Measurements from ENCODE around the gene GJD2.

The GJD2 gene

GRCh38 chr15:34754674-34755418 is at the start of gene GJD2:
Gene GJD2, minus strand, starts transcription at chr15:34754998. Its CDS starts 510 bp downstream, at chr15:34754488.
- no peak for DNase-seq (ENCODE audit: low read depth)

GRCh38 chr15:34804113-34804512 is 49.3 kb upstream of the GJD2 start:
- no peak for DNase-seq (ENCODE audit: low read depth)

DNA sequence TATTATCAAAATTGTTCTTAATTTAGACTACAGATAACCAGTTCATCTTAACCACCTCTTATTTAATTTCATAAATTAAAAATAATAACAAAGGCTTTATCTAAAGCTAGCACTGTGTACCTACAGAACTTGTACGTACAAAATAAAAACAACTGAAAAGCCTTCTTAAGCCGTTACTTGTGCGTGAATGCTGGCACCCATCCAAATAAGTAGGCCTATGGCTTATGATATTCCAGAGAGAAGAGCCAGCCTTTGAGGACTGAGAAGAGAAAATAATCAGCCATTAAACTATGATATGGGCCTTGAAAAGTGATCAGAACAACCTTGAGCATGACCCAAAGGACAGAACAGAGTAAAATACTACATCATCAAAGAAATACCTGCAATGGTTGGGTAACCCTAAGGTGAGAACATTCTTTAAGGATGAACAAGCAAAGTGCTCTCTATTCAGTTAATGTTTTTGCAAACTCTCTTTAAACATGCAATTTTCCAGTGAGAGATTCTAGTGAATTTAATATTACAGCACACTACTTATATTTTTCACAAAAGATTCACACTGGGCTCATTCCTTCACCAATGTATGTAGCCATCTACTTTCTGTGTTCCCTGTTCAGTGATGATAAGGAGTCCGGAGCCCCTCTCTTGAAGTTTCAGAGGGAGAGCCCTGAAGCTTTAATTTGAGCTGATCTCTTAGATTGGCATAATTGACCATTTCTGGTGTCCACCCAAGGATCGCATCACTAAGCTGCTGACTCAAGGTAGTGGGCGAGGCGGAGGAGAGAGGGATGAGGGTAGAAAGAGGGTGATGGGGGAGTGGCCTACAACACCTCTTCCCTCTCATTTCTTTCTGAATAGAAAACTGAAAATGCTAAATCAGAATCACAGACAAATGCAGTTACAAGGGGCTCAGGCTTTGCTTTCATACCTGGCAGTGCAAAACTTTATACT is 48.3 kb upstream of the GJD2 start:
- no peak for DNase-seq (ENCODE audit: low read depth)

GRCh38 chr15:34802371-34802770 is 47.6 kb upstream of the GJD2 start:
- no peak for DNase-seq (ENCODE audit: low read depth)

- no peak for DNase-seq (ENCODE audit: low read depth)
Observed at GRCh38 chr15:34799149-34800101, 44.6 kb upstream of the GJD2 start.

DNA sequence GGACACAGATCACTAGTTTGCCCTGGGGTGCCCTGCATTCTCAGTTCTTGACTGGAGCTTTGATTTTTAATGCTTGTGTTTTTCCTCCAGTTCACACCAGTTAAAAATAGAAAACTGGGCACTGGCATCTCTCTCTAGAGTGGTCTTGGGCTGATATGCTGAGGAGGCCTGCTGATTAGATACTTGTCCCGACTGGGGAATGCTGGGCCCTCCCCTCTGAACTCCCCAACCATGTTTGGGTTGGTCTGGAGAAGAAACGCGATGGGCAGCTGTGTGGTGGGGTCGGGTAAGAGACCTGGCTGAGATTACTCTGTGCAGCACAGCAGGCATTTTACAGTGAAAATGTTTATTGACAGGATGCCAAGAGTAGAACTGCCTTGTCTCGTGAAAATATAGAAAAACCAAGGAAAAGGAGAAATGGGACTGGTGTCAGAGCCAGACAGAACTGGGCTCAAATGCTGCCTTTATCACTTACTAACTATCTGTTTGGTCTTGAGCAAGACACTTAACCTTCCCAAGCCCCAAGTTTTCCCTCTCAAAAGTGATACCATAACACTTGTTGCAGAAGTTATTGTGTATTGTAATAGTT is 42.1 kb upstream of the GJD2 start:
- no peak for DNase-seq (ENCODE audit: low read depth)

GRCh38 chr15:34795267-34796081 is 40.7 kb upstream of the GJD2 start, which contains the start of gene ACTC1:
Gene ACTC1, minus strand, starts transcription at chr15:34795549. Its CDS starts 741 bp downstream, at chr15:34794808.
- DNase-seq (ENCODE audit: low read depth) = no peak

- DNase-seq (ENCODE audit: low read depth) = no peak
Observed at GRCh38 chr15:34794590-34795206, 39.9 kb upstream of the GJD2 start.

GRCh38 chr15:34793901-34794300 is 39.1 kb upstream of the GJD2 start:
- no peak for DNase-seq (ENCODE audit: low read depth)

DNA sequence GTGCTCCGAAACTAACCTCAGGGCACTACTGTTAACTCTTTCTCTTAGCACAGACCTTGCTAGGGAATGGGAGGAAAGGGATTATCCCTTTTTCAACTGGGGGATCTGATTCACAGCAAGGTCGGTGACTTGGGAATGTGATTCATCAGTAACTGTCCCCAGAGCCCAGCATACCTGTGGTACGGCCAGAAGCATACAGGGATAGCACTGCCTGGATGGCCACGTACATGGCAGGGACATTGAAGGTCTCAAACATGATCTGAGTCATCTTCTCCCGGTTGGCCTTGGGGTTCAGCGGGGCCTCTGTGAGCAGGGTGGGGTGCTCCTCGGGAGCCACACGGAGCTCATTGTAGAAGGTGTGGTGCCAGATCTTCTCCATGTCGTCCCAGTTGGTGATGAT is 38.3 kb upstream of the GJD2 start:
- no peak for DNase-seq (ENCODE audit: low read depth)

- no peak for DNase-seq (ENCODE audit: low read depth)
Observed at GRCh38 chr15:34791701-34792100, 36.9 kb upstream of the GJD2 start.

- DNase-seq (ENCODE audit: low read depth) = no peak
Observed at GRCh38 chr15:34790121-34790520, 35.3 kb upstream of the GJD2 start.

DNA sequence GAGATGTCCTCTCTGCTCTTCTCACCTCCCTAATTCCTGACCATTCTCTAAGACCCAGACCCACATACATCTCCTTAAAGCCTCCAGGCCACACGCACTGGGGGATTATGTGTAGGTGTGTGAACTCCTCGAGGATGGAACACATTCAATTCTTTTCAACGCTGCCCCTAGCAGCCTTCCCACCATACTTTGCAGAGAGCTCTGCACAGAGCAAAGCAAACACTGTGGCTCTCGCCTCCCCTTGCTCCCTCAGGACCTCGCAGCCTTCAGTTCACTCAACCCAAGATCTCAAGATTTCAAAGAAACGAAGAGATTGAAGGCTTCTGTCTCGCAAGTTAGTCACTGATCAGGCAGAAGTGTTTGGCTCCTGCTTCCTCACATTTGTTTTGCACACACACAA is 34.5 kb upstream of the GJD2 start:
- no peak for DNase-seq (ENCODE audit: low read depth)

- no peak for DNase-seq (ENCODE audit: low read depth)
Observed at GRCh38 chr15:34786206-34786605, 31.4 kb upstream of the GJD2 start.

DNA sequence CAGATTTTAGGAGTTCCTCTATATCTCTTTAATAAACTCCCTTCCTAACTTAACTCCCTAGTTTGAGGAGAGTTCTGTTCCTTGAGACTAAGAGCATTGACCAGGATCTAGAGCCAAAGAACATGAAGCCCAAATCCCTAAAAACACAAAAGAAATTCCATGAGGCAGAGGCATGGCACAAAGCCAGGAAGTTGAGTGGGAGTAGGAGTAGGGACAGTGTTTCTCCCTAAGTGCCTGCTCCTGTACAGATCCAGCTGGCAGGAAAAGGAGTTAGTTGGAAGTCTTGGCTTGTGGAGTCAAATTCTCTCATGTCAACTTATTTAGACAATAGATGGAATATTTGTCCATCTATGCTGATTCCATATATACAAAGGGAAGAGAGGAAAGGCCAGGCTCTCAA is 29.2 kb upstream of the GJD2 start:
- DNase-seq (ENCODE audit: low read depth) = no peak

GRCh38 chr15:34783431-34783830 is 28.6 kb upstream of the GJD2 start:
- no peak for DNase-seq (ENCODE audit: low read depth)

- DNase-seq (ENCODE audit: low read depth) = no peak
Observed at GRCh38 chr15:34782901-34783300, 28.1 kb upstream of the GJD2 start.

GRCh38 chr15:34780725-34781124 is 25.9 kb upstream of the GJD2 start:
- DNase-seq (ENCODE audit: low read depth) = no peak

DNA sequence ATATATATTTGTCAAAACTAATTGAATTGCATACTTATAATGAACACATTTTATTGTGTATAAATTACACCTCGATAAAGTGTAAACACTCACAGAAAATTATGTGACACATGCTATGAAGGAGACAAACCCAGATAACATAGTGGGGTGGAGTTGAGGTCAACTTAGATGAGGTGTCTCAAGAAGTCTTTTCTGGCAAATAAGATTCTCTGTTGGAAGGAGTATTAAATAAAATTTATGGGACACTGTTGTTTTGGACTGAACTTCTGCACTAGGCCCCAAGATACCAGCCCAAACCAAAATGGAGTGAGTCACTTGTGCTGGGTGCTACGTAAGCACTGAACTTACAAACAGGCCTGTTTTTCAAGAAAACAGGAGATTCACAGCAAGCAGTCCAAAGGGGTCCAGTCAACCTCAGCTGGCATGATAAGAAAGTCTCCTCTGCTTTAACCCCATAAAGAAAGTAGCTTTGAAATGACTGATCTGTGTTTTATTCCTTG is 21.9 kb upstream of the GJD2 start:
- DNase-seq (ENCODE audit: low read depth) = no peak

GRCh38 chr15:34773917-34774316 is 19.1 kb upstream of the GJD2 start:
- no peak for DNase-seq (ENCODE audit: low read depth)

All from activated T-helper 1 cell treated with Interleukin-2 at 50 U/mL for 16 hours (primary cell).